HUES48 (cell line): ENCODE results near the gene ANGPT4.

Experiments
- H3K27ac ChIP-seq: one replicate; pipeline ENCODE4 v1.7.0; 2013; ENCODE audit warnings: low read depth, low read length, inconsistent platforms
- H3K27me3 ChIP-seq: 2 replicates; pipeline ENCODE4 v1.6.1; 2013; ENCODE audit warnings: mild to moderate bottlenecking, low read length; ENCODE audit not compliant: control insufficient read depth, insufficient read depth
- H3K36me3 ChIP-seq: 2 replicates; pipeline ENCODE4 v1.6.1; 2013; ENCODE audit warnings: low read length; ENCODE audit not compliant: control insufficient read depth, insufficient read depth
- H3K4me1 ChIP-seq: 2 replicates; pipeline ENCODE4 v1.6.1; 2013; ENCODE audit warnings: mild to moderate bottlenecking, low read length; ENCODE audit not compliant: control insufficient read depth, insufficient read depth
- H3K4me3 ChIP-seq: 2 replicates; pipeline ENCODE4 v1.5.1; 2013; ENCODE audit warnings: mild to moderate bottlenecking, low read depth, low read length
- H3K9ac ChIP-seq: 2 replicates; pipeline ENCODE4 v1.6.1; 2013; ENCODE audit warnings: mild to moderate bottlenecking, low read depth, low read length, moderate library complexity
- H3K9me3 ChIP-seq: 2 replicates; pipeline ENCODE4 v1.6.1; 2013; ENCODE audit warnings: low read length; ENCODE audit not compliant: control insufficient read depth, insufficient read depth

Gene ANGPT4

GRCh38 chr20:887137-887536, 29.0 kb downstream of the ANGPT4 start:
- Histone ChIP-seq H3K4me1 (no peaks in the 10 kb centered on the region), H3K9ac (no peak overlapping the region), H3K27me3 (peaks cover 13% of the 10 kb centered on the region), H3K27ac (no peak overlapping the region), H3K36me3 (no peaks in the 10 kb centered on the region), H3K4me3 (no peak overlapping the region), H3K9me3 (no peaks in the 10 kb centered on the region)

GRCh38 chr20:884983-885952, 30.9 kb downstream of the ANGPT4 start:
- H3K36me3 ChIP-seq, result no peaks in the 10 kb centered on the region
- peak overlapping the region; percentile 7; the same call in 1 of the 2 replicates for H3K4me3 ChIP-seq
- no peak overlapping the region for H3K27ac ChIP-seq
- H3K4me1 ChIP-seq, result no peaks in the 10 kb centered on the region
- H3K27me3 ChIP-seq, result peaks cover 13% of the 10 kb centered on the region
- H3K9me3 ChIP-seq, result no peaks in the 10 kb centered on the region
- H3K9ac ChIP-seq, result no peak overlapping the region

- peaks cover 13% of the 10 kb centered on the region for H3K27me3 ChIP-seq
- no peak overlapping the region for H3K27ac ChIP-seq
- no peaks in the 10 kb centered on the region for H3K9me3 ChIP-seq
- no peaks in the 10 kb centered on the region for H3K36me3 ChIP-seq
- no peak overlapping the region for H3K9ac ChIP-seq
- no peak overlapping the region for H3K4me3 ChIP-seq
- H3K4me1 ChIP-seq, result no peaks in the 10 kb centered on the region
Measured at GRCh38 chr20:881783-882144, 34.4 kb downstream of the ANGPT4 start.

GRCh38 chr20:881051-881782, 34.9 kb downstream of the ANGPT4 start:
- no peaks in the 10 kb centered on the region for H3K9me3 ChIP-seq
- H3K27me3 ChIP-seq, result peaks cover 8% of the 10 kb centered on the region
- no peak overlapping the region for H3K27ac ChIP-seq
- no peaks in the 10 kb centered on the region for H3K36me3 ChIP-seq
- no peak overlapping the region for H3K9ac ChIP-seq
- H3K4me1 ChIP-seq, result no peaks in the 10 kb centered on the region
- H3K4me3 ChIP-seq, result no peak overlapping the region

- Histone ChIP-seq H3K27me3 (no peaks in the 10 kb centered on the region; the same call in 1 of the 2 replicates), H3K4me3 (no peak overlapping the region), H3K9me3 (no peaks in the 10 kb centered on the region), H3K9ac (no peak overlapping the region), H3K27ac (no peak overlapping the region), H3K4me1 (no peaks in the 10 kb centered on the region), H3K36me3 (no peaks in the 10 kb centered on the region)
Measured at GRCh38 chr20:879626-880025, 36.5 kb downstream of the ANGPT4 start.

GRCh38 chr20:878511-879307, 37.4 kb downstream of the ANGPT4 start:
- Histone ChIP-seq H3K4me3 (no peak overlapping the region), H3K9ac (no peak overlapping the region), H3K9me3 (no peaks in the 10 kb centered on the region), H3K27me3 (no peaks in the 10 kb centered on the region; the same call in 1 of the 2 replicates), H3K4me1 (no peaks in the 10 kb centered on the region), H3K27ac (no peak overlapping the region), H3K36me3 (no peaks in the 10 kb centered on the region)

- peaks cover 1% of the 10 kb centered on the region; the same call in 1 of the 2 replicates for H3K4me1 ChIP-seq
- H3K36me3 ChIP-seq, result no peaks in the 10 kb centered on the region
- H3K27ac ChIP-seq, result no peak overlapping the region
- H3K9ac ChIP-seq, result no peak overlapping the region
- no peaks in the 10 kb centered on the region; the same call in 1 of the 2 replicates for H3K27me3 ChIP-seq
- H3K9me3 ChIP-seq, result no peaks in the 10 kb centered on the region
- no peak overlapping the region for H3K4me3 ChIP-seq
Measured at GRCh38 chr20:877814-878213, 38.3 kb downstream of the ANGPT4 start.

- peaks cover 3% of the 10 kb centered on the region; the same call in 1 of the 2 replicates for H3K4me1 ChIP-seq
- no peak overlapping the region for H3K9ac ChIP-seq
- no peaks in the 10 kb centered on the region; the same call in 1 of the 2 replicates for H3K27me3 ChIP-seq
- no peak overlapping the region for H3K4me3 ChIP-seq
- no peak overlapping the region for H3K27ac ChIP-seq
- no peaks in the 10 kb centered on the region for H3K36me3 ChIP-seq
- H3K9me3 ChIP-seq, result no peaks in the 10 kb centered on the region
Measured at GRCh38 chr20:875115-875514, 41.0 kb downstream of the ANGPT4 start.

- Histone ChIP-seq H3K27ac (no peak overlapping the region), H3K27me3 (no peaks in the 10 kb centered on the region; the same call in 1 of the 2 replicates), H3K36me3 (no peaks in the 10 kb centered on the region), H3K4me3 (no peak overlapping the region), H3K9me3 (no peaks in the 10 kb centered on the region), H3K9ac (no peak overlapping the region), H3K4me1 (peaks cover 3% of the 10 kb centered on the region; the same call in 1 of the 2 replicates)
Measured at GRCh38 chr20:873875-874607, 42.1 kb downstream of the ANGPT4 start.
